Measurements from ENCODE around the gene TSPAN32. TPM values are rescaled to one million over a fixed set of nuclear protein-coding genes. Genes with fewer than 3 reads are reported as not detected.

The TSPAN32 gene, protein sequence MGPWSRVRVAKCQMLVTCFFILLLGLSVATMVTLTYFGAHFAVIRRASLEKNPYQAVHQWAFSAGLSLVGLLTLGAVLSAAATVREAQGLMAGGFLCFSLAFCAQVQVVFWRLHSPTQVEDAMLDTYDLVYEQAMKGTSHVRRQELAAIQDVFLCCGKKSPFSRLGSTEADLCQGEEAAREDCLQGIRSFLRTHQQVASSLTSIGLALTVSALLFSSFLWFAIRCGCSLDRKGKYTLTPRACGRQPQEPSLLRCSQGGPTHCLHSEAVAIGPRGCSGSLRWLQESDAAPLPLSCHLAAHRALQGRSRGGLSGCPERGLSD
- total RNA-seq (2022; extraction: Qiagen RNA extraction), result not detected in 5 replicates

DNA sequence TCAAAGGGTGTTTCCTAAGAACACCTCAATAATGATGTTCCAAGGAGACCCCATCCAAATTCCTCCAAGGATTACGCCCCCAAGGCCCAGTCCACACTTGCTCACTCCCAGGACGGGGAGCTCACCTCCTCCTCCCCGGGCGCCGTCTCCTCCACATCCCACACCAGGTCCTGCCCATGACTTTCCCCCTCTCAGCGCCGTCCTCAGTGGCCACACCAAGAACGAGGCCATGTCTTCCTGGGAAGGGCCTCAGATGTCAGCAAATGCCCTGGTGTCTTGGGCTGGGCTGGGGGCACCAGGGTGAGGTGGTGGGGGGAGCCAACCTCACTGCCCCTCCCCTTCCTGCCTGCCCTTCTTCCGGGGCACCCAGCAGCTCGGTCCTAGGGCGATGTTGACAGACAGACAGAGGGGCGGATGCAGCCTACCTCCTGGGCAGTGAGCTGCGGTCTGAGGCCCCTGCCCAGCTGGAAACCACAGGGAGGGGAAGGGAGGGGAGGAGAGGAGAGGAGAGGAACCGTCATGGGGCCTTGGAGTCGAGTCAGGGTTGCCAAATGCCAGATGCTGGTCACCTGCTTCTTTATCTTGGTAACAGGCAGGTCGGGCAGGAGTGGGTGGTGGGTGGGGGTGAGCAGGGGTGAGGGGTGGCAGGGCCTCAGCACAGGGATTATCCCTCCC, at the start of gene TSPAN32, which contains the start of gene C11orf21:
Gene TSPAN32 (plus strand): TSS at position 383 of the 675 bp plus-strand sequence. CDS start 137 bp downstream, at position 520.
Gene C11orf21 (minus strand): TSS at position 288 of the 675 bp plus-strand sequence. CDS start 110 bp downstream, at position 178.

DNA sequence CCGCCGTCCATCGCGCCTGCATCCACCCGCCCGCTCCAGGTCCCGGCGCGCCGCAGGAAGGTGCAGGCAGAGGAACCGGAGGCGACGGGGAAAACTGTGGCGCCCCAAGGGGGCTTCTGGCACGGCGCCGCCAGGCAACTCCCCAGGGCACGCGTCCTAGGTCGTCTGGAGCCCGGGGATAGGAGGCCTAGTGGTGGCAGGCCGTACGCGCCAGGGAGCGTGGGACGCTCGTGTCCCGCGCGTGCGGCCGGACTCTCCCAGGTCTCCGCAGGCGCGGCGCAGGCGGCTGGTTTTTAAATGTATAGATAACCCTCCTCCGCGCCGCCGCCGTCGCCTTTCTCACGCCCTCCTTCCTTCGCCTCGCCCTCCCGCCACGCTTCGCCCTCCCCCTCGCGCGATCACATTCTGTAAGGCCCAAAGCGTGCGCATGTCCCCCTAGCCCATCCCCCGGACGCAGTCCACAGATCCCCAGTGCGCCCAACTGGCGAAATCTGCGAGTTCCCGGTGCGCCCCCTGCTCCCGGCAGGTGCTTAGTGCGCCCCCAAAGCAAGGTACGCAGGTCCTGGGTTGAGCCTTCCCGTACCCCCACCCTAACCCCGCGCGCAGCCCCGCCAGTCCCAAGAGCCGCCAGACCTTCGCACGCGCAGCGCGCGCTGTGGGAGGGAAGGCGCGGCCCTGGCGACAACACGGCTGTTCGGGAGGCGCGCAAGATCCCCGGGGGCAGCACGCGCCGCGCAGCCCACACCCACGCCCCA, 31.3 kb upstream of the TSPAN32 start, which contains the start of gene ASCL2:
Gene ASCL2 (minus strand): TSS at position 267 of the 755 bp plus-strand sequence. CDS start 256 bp downstream, at position 11.

Other genes starting within 250 kb of the TSPAN32 start
- 1.6 to 2.9 TPM (median 2.7 TPM) in 5 replicates for gene IGF2, start 162.6 kb upstream of the TSPAN32 start, total RNA-seq (2022; extraction: Qiagen RNA extraction)
- gene INS, start 140.8 kb upstream of the TSPAN32 start, total RNA-seq (2022; extraction: Qiagen RNA extraction), result not detected in 5 replicates
- 0.07 to 0.20 TPM in 2 of 5 replicates, not detected in the others for gene TH, start 130.2 kb upstream of the TSPAN32 start, total RNA-seq (2022; extraction: Qiagen RNA extraction)
- gene ASCL2, start 31.4 kb upstream of the TSPAN32 start, total RNA-seq (2022; extraction: Qiagen RNA extraction), result not detected in 5 replicates
- not detected in 5 replicates for gene C11orf21, start 95 bp upstream of the TSPAN32 start, total RNA-seq (2022; extraction: Qiagen RNA extraction)
- 332 to 426 TPM (median 412 TPM) in 5 replicates for gene CD81, start 75.3 kb downstream of the TSPAN32 start, total RNA-seq (2022; extraction: Qiagen RNA extraction)
- gene TSSC4, start 98.7 kb downstream of the TSPAN32 start, total RNA-seq (2022; extraction: Qiagen RNA extraction), result 49.0 to 80.6 TPM (median 64.7 TPM) in 5 replicates
- not detected in 5 replicates for gene TRPM5, start 142.5 kb downstream of the TSPAN32 start, total RNA-seq (2022; extraction: Qiagen RNA extraction)
- gene KCNQ1, start 143.0 kb downstream of the TSPAN32 start, total RNA-seq (2022; extraction: Qiagen RNA extraction), result 0.71 to 0.97 TPM (median 0.78 TPM) in 5 replicates